ENCODE data around the gene HOXB8.
A peak's percentile ranks its signal among the peaks of the same experiment; 100 is the strongest.

HOXB8 gene

DNA sequence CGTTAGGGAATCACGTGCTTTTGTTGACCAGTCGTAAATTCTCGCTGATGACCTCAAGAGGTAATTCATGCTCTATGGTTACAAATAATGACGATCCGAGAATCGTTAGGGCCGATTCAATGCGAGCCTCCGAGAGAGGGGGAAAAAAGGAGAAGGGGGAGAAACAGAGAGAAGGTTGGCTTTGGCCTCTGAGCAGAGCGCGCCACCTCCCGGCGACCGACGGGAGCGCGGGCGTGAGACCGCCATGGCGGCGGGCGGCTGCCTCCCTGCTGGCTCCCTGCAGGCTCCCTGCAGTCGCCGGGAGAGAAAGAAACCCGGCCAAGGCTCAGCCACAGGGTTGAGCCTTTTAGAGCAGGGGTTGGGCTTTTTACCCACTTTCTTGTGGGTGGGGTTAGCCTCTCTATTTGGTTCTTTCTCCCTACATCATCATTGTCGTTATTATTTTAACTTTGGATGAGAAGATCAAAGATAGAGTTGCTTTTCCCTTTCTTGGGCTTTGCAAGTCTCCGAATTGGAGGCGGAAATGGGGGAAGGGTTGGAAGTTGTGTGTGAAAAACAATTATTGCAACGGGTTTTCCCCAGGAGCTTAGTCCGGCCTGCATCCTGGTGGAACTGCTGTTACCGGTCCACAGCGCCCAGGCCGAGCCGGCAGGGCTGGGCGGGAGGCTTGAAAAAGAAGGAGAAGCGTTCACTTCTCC lies 21.1 kb downstream of the HOXB8 start:
- Histone ChIP-seq H3K9me3 (ENCODE audit: control insufficient read depth, insufficient read depth, low read length) (no peaks in the 10 kb centered on the region), H3K9ac (ENCODE audit: low read depth, low read length) (peak overlapping the region; percentile 23; the same call in 1 of the 2 replicates), H3K4me1 (ENCODE audit: insufficient read depth, low read length) (peaks cover 18% of the 10 kb centered on the region), H3K36me3 (ENCODE audit: insufficient read depth, low read length) (no peaks in the 10 kb centered on the region)

DNA sequence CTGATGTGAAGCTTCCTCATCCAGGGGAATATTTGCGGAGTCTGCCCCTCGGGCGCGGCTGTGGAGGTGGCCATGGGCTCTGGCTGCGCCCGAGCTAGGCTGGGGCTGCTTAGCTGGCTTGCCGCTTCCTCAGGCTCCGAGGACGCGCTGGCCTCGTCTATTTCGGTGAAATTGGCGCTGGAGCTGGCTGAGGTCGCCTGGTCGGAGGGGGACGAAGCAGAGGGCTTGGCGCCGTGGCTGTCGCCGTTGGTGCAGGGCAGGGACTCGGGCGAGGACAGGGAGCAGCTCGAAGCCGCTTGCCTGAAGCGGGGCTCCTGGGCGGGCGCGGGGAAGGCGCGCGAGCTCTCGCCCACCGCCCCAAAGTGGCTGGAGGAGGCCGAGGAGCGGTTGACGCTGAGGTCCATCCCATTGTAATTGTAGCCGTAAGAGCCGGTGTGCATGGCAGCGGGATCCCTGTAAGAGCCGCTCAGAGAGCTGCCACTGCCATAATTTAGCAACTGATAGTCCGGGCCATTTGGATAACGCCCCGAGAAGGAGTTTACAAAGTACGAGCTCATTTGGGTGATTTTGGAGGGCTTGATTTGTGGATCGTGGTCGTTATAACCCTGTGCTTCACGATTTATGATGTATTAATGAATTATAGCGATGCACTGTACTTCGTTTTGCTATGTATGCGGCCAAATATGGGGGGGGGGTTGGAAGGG lies 21.8 kb downstream of the HOXB8 start, which contains the start of gene HOXB5:
Gene HOXB5 (minus strand): TSS at position 654 of the 704 bp plus-strand sequence. CDS start 97 bp downstream, at position 557.
- H3K36me3 ChIP-seq (ENCODE audit: insufficient read depth, low read length): no peaks in the 10 kb centered on the region
- peaks cover 18% of the 10 kb centered on the region for H3K4me1 ChIP-seq (ENCODE audit: insufficient read depth, low read length)
- H3K9me3 ChIP-seq (ENCODE audit: control insufficient read depth, insufficient read depth, low read length): no peaks in the 10 kb centered on the region
- H3K9ac ChIP-seq (ENCODE audit: low read depth, low read length): peak within 1 kb of the TSS; percentile 23; the same call in 1 of the 2 replicates

DNA sequence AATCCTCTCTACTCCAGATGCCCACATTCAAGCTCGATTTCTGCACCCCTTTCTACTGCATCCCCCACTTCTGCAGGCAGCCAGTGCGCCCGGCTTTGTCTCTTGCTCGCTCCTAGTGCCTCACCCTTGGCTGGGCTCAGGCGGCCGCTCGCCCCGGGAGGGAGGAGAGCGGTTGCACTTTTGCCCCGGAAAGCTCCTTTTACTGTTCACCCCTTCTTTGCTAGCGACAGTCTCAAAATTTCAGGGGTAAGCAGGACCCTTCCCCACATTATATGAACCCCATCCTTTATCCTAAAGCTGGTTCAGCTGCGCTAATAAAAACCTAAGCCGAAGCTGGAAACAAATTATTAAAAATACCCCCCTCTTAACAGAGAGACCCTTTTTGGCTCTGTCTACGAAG lies 22.5 kb downstream of the HOXB8 start:
- Histone ChIP-seq H3K36me3 (ENCODE audit: insufficient read depth, low read length) (no peaks in the 10 kb centered on the region), H3K9me3 (ENCODE audit: control insufficient read depth, insufficient read depth, low read length) (no peaks in the 10 kb centered on the region), H3K4me1 (ENCODE audit: insufficient read depth, low read length) (peaks cover 18% of the 10 kb centered on the region), H3K9ac (ENCODE audit: low read depth, low read length) (no peak overlapping the region; the same call in 1 of the 2 replicates)

DNA sequence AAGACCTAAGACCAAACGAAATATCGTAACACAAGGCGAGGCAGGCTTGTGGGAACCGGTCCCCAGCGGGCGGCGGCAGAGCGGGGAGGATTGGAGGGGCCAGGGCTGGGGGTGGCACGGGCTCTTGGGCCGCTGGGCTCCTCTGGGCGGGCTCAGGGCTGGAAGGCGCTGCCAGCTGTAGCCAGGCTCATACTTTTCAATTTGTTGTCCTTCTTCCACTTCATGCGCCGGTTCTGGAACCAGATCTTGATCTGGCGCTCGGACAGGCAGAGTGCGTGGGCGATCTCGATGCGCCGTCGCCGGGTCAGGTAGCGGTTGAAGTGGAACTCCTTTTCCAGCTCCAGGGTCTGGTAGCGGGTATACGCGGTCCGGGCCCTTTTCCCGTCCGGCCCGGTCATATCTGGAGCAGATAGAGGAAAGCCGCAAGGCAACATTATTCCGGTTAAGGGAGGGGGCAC lies 23.0 kb downstream of the HOXB8 start:
- Histone ChIP-seq H3K36me3 (ENCODE audit: insufficient read depth, low read length) (no peaks in the 10 kb centered on the region), H3K4me1 (ENCODE audit: insufficient read depth, low read length) (peaks cover 16% of the 10 kb centered on the region), H3K9ac (ENCODE audit: low read depth, low read length) (no peak overlapping the region), H3K9me3 (ENCODE audit: control insufficient read depth, insufficient read depth, low read length) (no peaks in the 10 kb centered on the region)

DNA sequence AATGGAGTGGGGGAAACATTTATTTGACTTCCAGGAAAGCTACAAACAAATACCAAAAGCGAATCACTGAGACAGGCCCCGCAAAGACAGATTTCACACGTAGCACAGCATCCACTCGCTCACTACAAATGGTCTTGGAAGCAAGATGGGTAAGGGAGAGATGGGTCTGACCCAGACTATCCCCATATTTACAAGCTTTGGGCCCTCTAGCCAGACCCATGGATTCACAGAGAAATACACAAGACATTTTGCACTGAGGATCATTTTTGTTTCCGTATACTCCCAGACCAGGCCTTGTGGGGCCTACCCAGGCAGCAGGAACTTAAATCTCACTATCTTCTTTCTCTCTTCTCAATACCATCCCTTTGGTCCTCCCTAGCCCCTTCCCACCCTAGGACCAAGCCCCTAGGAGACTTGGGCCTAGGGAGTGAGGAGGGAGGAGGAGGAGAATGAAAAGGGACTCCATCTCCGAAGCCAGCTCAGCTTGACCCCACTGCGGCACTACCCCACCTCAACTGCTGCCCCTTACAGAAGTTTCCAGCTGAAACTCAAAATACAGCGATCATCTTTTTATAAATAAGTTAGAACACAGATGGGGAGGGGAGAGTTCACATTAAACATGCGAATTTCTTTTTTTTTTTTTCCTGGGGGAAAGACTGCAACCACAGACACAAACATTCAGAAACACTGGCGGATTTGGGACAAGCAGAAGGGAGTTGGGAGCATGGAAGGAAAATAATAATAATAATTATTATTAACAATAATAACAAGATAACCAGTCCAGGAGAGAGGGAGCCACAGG lies 23.6 kb downstream of the HOXB8 start:
- no peak overlapping the region for H3K9ac ChIP-seq (ENCODE audit: low read depth, low read length)
- H3K9me3 ChIP-seq (ENCODE audit: control insufficient read depth, insufficient read depth, low read length): no peaks in the 10 kb centered on the region
- H3K4me1 ChIP-seq (ENCODE audit: insufficient read depth, low read length): peaks cover 15% of the 10 kb centered on the region
- no peaks in the 10 kb centered on the region for H3K36me3 ChIP-seq (ENCODE audit: insufficient read depth, low read length)

DNA sequence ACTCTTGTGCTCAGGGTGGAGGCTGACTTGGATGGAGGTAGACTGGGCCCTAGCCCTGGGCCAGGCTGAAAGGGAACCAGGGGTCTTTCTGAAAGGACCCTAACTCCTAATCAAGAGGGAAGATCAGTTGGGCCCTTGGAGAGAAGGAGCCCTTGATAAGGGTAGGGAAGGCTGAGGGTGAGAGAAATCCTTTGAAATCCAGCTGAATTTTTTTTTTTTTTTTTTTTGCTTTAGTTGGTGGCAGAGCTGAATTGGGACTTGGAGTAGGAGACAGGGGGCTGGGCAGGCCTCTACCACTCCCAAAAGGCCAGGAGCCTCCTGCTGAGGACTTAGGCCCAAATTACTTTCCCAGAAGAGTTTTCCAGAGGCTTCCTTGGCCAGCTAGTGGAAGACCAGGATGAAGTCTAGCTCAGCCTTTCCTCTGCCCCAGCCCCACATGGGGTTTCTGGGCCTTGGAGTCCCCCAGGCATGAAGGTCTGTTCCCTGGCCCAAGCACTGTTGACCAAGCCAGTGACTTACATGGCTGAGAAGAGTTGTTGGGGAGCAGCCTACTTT lies 24.4 kb downstream of the HOXB8 start:
- no peaks in the 10 kb centered on the region for H3K36me3 ChIP-seq (ENCODE audit: insufficient read depth, low read length)
- H3K9me3 ChIP-seq (ENCODE audit: control insufficient read depth, insufficient read depth, low read length): no peaks in the 10 kb centered on the region
- H3K4me1 ChIP-seq (ENCODE audit: insufficient read depth, low read length): peaks cover 19% of the 10 kb centered on the region
- H3K9ac ChIP-seq (ENCODE audit: low read depth, low read length): no peak overlapping the region

DNA sequence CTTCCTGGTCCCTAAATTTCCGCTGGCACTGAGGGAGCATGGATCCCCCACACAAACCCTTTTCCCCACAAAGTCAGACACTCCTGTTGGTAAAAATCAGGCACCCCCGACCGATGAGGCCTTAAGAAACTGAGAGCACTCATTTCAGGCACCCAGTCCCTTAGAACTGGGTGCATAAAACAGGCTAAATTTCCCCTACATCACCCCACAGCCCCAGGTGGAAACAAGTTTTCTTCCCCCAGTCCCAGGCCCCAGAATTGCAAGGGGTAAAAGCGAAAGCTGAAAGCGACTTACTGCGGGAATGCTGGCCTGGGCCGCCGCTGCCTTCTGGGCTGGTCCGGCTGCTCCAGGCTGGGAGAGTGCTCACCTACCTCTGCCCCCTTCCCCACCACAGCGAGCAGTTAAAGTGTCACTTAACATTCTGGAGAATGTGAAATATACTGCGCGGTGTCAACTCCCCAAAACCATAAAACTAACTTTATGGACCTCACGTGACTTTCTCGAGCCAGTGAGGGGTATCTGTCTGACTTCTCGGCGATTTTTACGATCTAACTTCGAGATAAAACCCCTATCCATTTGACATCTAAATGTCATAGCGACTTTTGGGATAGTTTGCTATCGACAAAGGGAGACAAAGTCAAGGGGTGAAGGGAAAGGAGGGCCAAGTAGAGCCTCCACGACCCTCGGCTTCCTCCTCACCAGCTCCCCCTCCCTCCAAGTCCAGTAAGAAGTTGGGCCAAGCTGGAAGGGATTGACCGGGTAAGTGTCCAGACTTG lies 25.1 kb downstream of the HOXB8 start, which contains the start of gene HOXB3:
Gene HOXB3 (minus strand): TSS at position 411 of the 776 bp plus-strand sequence. CDS start 37,767 bp downstream, outside the sequence.
- Histone ChIP-seq H3K9me3 (ENCODE audit: control insufficient read depth, insufficient read depth, low read length) (no peaks in the 10 kb centered on the region), H3K36me3 (ENCODE audit: insufficient read depth, low read length) (no peaks in the 10 kb centered on the region), H3K4me1 (ENCODE audit: insufficient read depth, low read length) (peaks cover 18% of the 10 kb centered on the region), H3K9ac (ENCODE audit: low read depth, low read length) (no peak within 1 kb of the TSS)

DNA sequence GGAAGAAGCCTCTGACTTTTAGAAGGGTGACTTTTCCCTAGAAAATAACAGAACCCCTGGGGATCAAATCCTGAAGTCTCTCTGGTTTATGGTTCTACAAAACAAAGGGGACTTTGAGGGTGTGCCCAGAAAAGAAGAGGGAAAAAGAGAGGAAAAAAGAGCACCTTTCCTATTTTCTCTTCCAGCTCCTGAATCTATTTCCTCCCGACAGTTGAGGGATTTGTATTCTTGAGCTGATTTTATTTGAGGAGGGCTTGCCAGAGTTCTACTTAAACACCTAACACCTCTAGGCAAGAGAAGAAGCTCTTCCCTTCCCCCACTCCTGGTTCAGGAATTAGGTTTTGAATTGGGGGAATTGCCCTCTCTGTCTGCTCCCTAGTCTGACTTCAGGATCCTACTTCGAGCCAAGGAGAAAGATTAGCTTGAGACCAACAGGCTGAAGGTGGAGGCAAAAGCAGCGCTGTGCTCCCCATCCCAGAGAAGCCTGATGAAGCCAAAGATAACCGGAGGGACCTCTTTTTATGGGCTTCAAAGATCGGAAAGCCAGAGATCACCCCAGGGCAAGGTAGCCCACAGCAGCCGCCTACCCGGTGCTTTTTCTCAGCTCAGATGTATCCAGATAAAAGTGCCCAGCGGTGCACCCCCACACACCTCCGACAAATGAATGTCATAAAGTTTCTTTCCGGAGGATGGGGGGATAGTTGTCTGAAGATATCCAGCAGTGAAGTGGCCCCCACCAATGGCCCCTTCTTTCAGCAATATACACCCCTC lies 25.8 kb downstream of the HOXB8 start:
- Histone ChIP-seq H3K9me3 (ENCODE audit: control insufficient read depth, insufficient read depth, low read length) (no peaks in the 10 kb centered on the region), H3K4me1 (ENCODE audit: insufficient read depth, low read length) (peaks cover 11% of the 10 kb centered on the region), H3K9ac (ENCODE audit: low read depth, low read length) (no peak overlapping the region), H3K36me3 (ENCODE audit: insufficient read depth, low read length) (no peaks in the 10 kb centered on the region)

DNA sequence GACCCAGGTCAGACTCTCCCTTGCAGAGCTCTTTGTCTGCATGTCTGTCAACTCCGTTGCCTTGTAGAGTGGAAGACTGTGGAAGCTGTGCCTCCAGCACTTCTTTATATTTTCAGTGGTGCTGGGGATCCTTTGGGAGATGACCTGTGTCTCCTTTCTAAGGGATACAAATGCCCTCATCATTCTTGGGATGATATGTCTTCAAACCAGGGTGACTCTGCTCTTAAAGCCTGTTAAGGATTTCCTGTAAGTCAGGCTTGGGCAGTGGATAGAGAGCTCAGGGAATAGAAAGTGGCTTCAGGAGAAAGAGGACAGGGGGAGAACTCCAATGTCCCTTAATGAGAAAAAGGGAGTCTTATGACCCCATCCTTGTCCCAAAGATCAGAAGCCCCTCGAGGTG lies 26.6 kb downstream of the HOXB8 start:
- Histone ChIP-seq H3K9ac (ENCODE audit: low read depth, low read length) (no peak overlapping the region), H3K36me3 (ENCODE audit: insufficient read depth, low read length) (no peaks in the 10 kb centered on the region), H3K9me3 (ENCODE audit: control insufficient read depth, insufficient read depth, low read length) (no peaks in the 10 kb centered on the region), H3K4me1 (ENCODE audit: insufficient read depth, low read length) (peaks cover 9% of the 10 kb centered on the region)

DNA sequence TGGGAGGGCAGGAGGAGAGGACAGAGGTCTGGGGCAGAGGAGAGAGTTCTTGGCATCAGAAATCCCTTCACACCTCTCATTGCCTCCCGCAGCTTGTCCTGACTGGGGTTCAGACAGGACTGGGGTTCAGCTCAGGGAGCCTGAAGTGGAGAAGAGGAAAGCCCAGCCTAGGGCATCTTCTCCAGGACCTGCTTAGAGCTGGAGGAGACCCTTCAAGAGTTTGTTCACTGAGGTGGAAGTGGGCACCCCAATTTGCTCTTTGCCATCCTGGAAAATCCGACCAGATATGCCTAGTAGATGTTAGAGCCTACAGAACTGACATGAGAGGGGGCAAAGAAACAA lies 27.0 kb downstream of the HOXB8 start:
- H3K4me1 ChIP-seq (ENCODE audit: insufficient read depth, low read length): peaks cover 9% of the 10 kb centered on the region
- no peaks in the 10 kb centered on the region for H3K36me3 ChIP-seq (ENCODE audit: insufficient read depth, low read length)
- no peak overlapping the region for H3K9ac ChIP-seq (ENCODE audit: low read depth, low read length)
- H3K9me3 ChIP-seq (ENCODE audit: control insufficient read depth, insufficient read depth, low read length): no peaks in the 10 kb centered on the region

DNA sequence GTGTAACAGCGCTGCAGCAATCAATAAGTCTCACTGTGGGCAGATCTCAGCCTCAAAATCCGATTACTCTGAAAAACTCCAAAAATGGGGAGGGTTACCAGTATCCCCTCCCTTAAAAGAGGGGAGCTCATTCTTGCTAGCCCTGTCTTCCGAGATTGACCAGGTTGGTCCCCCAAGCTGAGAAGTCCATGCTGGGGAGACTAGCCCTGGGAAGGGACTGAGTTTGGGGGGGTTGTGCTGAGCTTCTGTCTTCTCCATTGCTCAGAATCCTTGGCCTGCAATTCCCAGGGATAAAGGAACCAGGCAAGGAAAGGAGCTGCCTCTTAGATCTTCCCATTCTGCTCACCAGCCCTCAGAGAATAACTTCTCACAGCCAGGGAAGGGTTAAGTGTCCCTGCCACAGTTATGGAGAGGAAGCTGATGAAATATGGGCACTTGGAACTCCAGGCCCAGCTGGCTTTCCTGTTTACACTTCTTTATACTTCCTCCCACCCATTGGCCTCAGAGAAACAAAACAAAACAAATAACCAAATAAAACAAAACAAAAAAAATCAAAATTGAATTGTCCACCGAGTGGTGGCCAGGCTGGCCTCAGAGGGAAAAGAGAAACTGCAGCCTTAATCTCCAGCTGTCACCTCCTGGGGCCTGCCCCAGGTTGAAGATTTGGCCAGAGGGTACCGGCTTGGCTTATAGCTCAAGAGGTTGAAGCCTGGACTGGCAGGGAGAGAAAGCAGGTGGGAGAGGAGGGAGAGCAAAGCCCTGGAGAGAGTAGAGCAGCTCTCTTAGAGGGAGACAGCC lies 27.6 kb downstream of the HOXB8 start:
- Histone ChIP-seq H3K9ac (ENCODE audit: low read depth, low read length) (no peak overlapping the region), H3K4me1 (ENCODE audit: insufficient read depth, low read length) (peaks cover 4% of the 10 kb centered on the region), H3K36me3 (ENCODE audit: insufficient read depth, low read length) (no peaks in the 10 kb centered on the region), H3K9me3 (ENCODE audit: control insufficient read depth, insufficient read depth, low read length) (no peaks in the 10 kb centered on the region)

DNA sequence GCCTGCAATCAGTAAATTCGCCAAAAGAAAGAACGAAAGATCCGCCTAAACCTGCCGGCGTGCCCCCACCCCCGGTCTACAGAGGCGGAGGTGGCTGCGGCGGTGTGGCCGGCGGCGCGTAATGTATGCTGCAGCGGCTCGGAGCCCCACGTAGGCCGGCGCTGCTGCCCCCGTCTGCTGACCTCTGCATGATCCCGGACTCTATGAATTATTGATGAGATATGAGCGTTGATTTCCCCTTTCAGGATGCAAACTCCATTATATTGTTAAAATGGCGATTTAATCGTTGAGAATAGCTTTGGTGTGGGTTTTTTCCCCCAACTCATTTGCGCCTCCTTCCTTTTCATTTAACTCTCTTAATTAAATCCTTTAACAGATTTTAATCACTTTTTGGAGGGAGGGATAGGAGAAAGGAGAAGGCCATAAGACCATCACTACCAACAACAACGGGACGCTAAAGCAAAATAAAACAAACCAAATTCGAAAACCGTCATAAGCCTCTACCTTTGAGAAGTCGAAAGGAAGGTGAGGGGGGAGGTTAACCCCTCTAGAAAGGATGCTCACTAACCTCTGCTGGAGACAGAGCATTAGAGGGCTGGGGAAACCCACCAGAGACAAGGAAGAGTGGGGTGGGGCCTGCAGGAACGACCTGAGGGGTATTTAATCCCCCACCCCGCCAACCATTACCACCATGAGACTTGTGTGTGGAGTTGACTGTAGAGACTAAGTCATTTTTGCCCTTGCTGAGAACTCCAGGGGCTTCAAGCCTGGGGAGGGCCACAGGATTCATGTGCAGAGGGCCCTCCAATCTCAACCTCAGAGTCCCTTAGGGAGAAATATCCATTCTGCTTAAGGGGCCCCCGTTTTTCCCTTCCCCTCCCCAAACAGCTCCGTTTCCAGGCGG lies 28.5 kb downstream of the HOXB8 start:
- no peaks in the 10 kb centered on the region for H3K9me3 ChIP-seq (ENCODE audit: control insufficient read depth, insufficient read depth, low read length)
- no peaks in the 10 kb centered on the region for H3K36me3 ChIP-seq (ENCODE audit: insufficient read depth, low read length)
- peak overlapping the region; percentile 40; the same call in 1 of the 2 replicates for H3K9ac ChIP-seq (ENCODE audit: low read depth, low read length)
- peaks cover 4% of the 10 kb centered on the region for H3K4me1 ChIP-seq (ENCODE audit: insufficient read depth, low read length)
